Mucosa of stomach (tissue), 1 donor: Measurements from ENCODE around the gene GAB3.
"Not testable (repeated sequence)": the region's sequence is repeated elsewhere in the genome, so short reads cannot be mapped to it uniquely, and the experiment has no call there.

Experiments
- H3K27me3 ChIP-seq: one replicate; pipeline ENCODE4 v1.7.0; 2013; ENCODE audit warnings: mild to moderate bottlenecking, low read length; ENCODE audit not compliant: control insufficient read depth, insufficient read depth
- H3K36me3 ChIP-seq: one replicate; pipeline ENCODE4 v1.7.0; 2013; ENCODE audit warnings: low read length; ENCODE audit not compliant: control insufficient read depth, insufficient read depth
- H3K4me1 ChIP-seq: one replicate; pipeline ENCODE4 v1.7.0; 2013; ENCODE audit warnings: mild to moderate bottlenecking, low read length; ENCODE audit not compliant: control insufficient read depth, insufficient read depth
- H3K4me3 ChIP-seq: one replicate; pipeline ENCODE4 v1.7.0; 2013; ENCODE audit warnings: low read length
- H3K9ac ChIP-seq: one replicate; pipeline ENCODE4 v1.7.0; 2013; ENCODE audit warnings: mild to moderate bottlenecking, low read length, moderate library complexity
- H3K9me3 ChIP-seq: one replicate; pipeline ENCODE4 v1.7.0; 2013; ENCODE audit warnings: mild to moderate bottlenecking, low read length, moderate library complexity; ENCODE audit not compliant: control insufficient read depth
- donor health status: Pancreatic carcinoma.

The GAB3 gene

GRCh38 chrX:154649503-154650220, 101.2 kb downstream of the GAB3 start:
- Histone ChIP-seq H3K9me3 (no peaks in the 10 kb centered on the region), H3K27me3 (no peaks in the 10 kb centered on the region), H3K9ac (no peak overlapping the region), H3K36me3 (no peaks in the 10 kb centered on the region), H3K4me1 (no peaks in the 10 kb centered on the region), H3K4me3 (no peak overlapping the region)

DNA sequence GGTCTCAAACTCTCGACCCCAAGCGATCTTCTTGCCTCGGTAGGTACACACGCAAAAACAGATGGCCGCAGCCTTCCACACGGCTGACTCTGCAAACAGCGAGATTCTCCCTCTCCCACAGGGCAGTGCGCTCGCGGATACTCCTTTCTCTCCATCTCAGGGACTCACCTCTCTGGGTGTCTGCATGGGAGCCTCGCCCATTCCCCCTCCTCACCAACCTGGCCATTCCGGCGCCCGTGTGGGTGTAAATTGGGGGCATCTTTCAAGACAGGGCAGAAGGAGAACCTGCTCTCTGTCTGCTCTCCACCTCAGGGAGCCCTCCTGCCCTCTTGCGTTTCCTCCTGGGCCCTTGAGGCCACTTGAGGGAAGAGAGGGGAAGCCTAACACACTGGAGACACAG, 101.9 kb downstream of the GAB3 start:
- Histone ChIP-seq H3K4me1 (no peaks in the 10 kb centered on the region), H3K9me3 (no peaks in the 10 kb centered on the region), H3K9ac (no peak overlapping the region), H3K4me3 (no peak overlapping the region), H3K36me3 (no peaks in the 10 kb centered on the region), H3K27me3 (no peaks in the 10 kb centered on the region)

DNA sequence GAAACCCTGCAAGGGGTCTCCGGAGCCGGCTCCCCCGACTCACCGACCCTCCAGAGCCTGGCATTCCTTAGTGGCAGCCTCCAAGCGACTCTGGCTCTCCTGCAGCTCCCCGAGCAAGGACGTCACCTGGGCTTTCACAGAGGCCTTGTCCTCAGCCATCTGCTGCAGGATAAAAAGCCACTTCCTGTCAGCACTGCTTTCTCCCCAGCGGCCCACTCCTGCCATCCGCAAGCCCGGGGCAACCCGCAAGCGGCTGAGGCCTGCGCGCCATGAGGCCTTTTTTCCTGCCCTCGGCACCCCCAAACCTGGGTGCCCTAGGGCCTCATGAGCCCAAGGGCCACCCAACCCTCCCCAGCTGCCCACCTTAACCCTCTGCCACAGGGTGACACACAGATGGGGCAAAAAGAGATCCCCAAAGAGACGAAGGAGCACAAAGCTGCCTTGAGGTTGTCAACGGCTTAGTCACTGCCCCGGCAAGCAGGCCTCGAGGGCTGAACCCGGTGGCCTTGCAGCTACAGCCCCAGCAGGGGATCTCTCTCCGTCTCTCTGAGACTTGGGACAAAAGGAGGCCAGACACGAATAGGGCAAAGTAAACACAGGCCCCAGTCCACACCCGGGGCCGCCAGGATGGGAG, 105.0 kb downstream of the GAB3 start:
- not testable (repeated sequence) for H3K9me3 ChIP-seq, H3K4me3 ChIP-seq, H3K27me3 ChIP-seq, H3K36me3 ChIP-seq, H3K4me1 ChIP-seq, H3K9ac ChIP-seq

DNA sequence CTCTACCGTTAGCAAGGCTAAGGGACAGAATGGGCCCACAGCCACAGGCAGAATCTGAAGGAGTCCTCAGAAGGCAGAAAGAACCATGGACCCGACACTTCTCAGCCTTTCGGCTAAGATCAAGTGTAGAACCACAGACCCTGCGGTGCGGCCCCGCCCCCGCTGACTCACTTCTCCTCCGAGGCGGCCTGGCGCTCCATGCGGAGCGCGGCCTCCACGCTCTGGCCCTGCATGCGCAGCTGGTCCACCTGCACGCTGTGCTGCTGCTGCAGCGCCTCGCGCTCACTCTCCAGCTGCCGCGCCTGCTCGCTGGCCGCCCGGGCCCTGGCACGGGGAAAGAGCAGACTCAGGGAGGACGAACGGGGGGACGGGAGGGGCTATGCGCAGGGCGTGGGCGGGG, 107.2 kb downstream of the GAB3 start:
- not testable (repeated sequence) for H3K9me3 ChIP-seq, H3K4me1 ChIP-seq, H3K27me3 ChIP-seq, H3K36me3 ChIP-seq, H3K4me3 ChIP-seq, H3K9ac ChIP-seq

DNA sequence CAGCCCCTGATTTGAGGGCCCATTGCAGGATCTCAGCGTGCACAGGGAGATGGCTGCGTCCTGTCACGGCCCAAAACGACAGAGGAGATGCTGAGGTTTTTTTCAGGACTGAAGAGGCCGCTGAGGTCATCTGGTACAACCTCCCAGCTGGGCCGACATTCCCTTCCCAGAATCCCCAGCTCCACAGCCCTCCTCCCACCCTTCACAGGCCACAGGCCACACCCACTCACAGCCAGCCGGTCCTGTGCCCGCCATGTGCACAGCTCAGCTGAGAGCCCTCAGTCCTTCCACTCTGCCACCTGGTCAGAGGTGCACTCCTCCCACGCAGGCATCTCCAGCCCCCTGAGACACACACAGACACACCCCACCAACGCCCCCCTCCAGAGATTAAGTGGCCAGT, 109.1 kb downstream of the GAB3 start:
- not testable (repeated sequence) for H3K36me3 ChIP-seq, H3K9ac ChIP-seq, H3K27me3 ChIP-seq, H3K4me3 ChIP-seq, H3K4me1 ChIP-seq, H3K9me3 ChIP-seq

GRCh38 chrX:154633661-154634060, 117.2 kb downstream of the GAB3 start:
- not testable (repeated sequence) for H3K27me3 ChIP-seq, H3K9ac ChIP-seq, H3K4me3 ChIP-seq, H3K4me1 ChIP-seq, H3K9me3 ChIP-seq, H3K36me3 ChIP-seq

DNA sequence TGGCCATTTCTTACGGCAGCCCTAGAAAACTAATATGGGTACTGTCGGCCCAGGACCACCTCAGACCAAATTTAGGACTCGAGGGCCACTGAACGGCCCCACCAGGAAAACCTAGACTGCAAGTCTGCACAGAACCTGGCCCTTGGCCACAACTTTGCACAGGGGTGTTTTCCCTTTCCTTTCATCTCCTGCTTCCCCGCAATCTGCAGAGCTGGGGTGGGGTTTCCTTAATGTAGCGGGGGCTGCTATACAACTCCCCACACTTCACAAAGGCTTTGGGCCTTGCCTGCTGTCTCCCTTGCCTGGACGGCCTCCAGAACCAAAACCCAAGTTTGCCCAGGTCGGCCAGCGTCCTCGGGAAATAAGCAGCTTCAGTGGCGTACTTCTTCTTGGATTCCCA, 119.9 kb downstream of the GAB3 start:
- not testable (repeated sequence) for H3K27me3 ChIP-seq, H3K9me3 ChIP-seq, H3K36me3 ChIP-seq, H3K4me1 ChIP-seq, H3K4me3 ChIP-seq, H3K9ac ChIP-seq

GRCh38 chrX:154628960-154629359, 121.9 kb downstream of the GAB3 start:
- not testable (repeated sequence) for H3K9me3 ChIP-seq, H3K4me3 ChIP-seq, H3K36me3 ChIP-seq, H3K4me1 ChIP-seq, H3K9ac ChIP-seq, H3K27me3 ChIP-seq
